GM19193 (cell line): ENCODE results near the gene MPEG1.

Experiments used
- POLR2A ChIP-seq: IDR thresholded peaks from 4 replicates; pipeline ENCODE4 v1.6.1; 2011; ENCODE audit not compliant: insufficient read depth, insufficient read length; ENCODE audit errors: extremely low read depth

Gene MPEG1

GRCh38 chr11:59186130-59186594 is 26.6 kb downstream of the MPEG1 start:
- no peak for TF ChIP-seq POLR2A

DNA sequence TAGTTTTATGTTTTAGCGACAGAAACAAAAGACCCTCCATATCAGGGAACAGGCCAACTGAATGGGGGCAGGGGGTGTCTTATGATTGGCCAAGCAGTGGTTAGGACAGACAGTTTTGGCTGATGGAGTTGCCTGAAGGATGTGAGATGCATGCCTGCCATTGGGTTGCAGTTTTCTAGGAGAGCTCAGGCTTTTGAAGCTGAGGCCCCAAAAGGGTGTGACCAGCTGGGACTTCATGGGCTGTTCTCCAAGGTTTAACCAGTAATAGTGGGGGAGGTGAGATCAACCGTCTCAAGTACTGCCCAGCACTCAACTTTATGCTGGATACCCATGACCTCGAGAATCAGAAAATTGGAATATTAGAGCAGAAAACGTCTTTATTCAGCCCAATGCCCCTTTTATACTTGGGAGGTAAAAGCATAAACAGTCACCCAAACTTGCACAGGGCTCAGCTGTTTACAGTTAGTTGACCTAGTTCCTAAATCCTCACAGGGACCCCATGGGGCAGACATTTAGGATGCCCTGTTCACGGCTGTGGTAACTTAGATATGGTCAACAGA is 27.3 kb downstream of the MPEG1 start:
- TF ChIP-seq POLR2A, result no peak

DNA sequence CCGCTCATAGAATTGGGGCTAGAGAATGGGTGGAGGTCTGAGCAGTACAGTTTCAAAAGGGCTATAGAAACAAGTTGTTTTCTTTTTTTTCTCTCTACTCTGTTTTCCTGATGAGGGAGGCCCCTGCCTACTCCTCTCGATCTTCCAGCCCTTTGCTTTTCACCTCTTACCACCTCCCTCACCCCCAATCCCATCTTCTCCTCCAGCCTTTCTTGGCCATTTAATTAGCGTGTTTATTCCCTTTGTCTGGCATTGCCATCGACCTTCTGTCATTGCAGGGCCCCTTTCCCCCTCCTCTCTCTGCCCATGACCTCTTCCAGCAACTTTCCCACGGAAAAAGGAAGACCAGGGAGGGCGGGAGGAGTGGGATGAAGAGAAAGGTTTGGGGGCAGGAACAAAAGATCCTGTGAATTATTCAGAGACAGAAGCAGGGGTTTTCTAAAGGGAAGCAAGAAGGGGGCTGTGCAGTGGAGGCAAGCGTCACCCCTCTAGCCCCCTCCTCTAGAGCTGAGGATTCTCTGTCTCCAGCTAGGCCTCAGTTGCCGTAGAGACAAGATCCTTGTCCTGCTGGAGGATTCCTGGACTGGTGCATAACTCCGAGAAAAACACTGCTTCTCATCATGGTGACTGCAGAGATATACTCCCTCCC is 27.9 kb downstream of the MPEG1 start:
- no peak for TF ChIP-seq POLR2A

DNA sequence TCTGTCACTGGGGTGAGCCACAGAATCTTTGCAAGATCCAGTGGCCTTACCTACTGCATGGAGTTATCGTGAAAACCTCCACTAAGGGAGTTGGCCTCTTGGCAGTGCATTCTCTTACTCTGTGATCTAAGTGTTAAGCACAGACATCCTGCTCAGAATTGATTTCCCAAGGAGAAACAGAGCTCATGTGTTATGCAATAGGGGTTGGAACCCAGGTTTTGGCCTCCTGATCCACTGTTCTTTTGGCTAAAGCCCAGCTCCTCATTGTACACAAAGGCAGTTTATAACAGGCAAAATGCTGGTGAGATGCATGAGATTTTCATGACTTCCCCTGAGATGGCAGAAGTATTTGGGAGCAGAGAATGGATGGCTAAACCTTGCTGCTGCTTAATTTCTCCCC is 29.0 kb downstream of the MPEG1 start:
- TF ChIP-seq POLR2A, result no peak

GRCh38 chr11:59182457-59183151 is 30.1 kb downstream of the MPEG1 start:
- TF ChIP-seq POLR2A, result no peak

GRCh38 chr11:59181746-59182456 is 30.8 kb downstream of the MPEG1 start:
- no peak for TF ChIP-seq POLR2A

GRCh38 chr11:59180907-59181306 is 31.8 kb downstream of the MPEG1 start:
- TF ChIP-seq POLR2A, result no peak

GRCh38 chr11:59180168-59180776 is 32.5 kb downstream of the MPEG1 start:
- TF ChIP-seq POLR2A, result no peak

- TF ChIP-seq POLR2A, result no peak
Measured at GRCh38 chr11:59179121-59179520, 33.6 kb downstream of the MPEG1 start.

DNA sequence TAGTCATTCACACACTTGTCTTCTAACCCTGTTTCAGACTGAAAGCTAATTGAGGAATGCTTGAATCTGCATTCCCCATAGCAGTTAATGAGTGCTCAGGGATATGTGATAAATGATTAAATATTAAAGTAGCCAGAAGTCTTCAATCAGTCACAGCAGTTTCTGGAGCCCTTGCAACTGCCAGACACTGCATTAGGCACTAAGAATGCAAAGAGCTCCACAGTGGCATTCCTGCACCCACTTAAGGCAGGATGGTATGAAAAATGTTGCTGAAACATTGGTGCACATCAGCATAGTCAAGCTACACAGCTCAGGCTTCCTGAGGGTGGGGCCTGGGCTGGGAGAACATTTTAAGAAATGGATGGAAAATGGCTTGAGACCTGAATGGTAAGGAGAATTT is 34.3 kb downstream of the MPEG1 start:
- TF ChIP-seq POLR2A, result no peak

- TF ChIP-seq POLR2A, result no peak
Measured at GRCh38 chr11:59176330-59176729, 36.4 kb downstream of the MPEG1 start.

GRCh38 chr11:59175091-59175501 is 37.6 kb downstream of the MPEG1 start:
- no peak for TF ChIP-seq POLR2A

DNA sequence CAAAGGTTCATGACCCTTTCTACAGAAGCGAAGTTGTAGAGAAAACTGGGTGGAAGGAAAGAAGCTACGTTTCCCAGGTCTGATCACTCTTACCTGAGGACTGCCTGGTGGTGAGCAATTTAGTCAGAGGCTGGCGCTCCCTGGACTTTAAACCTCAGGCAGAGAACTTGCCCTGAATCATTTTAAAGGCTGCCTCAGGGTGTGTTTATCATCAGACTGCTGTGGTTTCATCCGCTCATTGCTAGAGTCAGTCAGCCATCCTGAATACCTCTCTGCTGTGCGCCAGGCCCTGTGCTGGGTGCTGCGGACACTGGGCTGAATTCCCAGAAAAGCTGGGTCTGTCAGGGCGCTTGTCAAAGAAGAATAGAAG is 38.1 kb downstream of the MPEG1 start:
- TF ChIP-seq POLR2A, result no peak

DNA sequence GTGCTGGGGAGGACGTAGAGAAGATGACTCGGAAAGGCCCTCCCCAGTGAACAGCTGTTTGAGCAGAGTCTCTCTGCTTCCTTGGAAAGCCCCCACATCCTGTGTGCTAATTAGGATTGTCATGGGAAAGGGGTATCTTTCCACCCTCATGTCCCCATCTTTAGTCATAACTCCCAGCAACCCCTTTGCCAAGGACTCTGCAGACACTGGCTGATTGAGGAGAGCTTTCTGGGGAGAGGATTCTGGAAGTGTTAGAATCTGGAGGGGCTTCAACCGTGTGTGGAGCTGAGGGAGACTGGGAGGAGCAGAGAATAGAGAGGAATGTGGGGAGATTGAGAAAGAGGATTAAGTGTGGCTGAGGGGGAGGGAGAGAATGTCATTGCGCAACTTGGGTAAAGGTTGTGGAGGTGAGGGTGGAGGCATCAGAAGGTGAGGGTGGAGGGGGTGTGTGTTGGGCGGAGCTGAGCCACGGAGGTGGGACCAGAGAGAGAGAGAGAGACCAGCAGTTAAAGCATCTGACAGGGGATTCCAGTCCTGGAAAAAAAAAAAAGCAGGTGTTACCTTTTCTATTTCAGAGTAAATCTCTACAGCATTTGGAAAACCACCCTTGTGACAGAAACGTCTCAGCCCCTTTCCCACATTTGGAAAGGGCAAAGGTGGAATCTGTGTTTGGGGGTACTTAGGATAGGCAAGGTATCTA is 38.6 kb downstream of the MPEG1 start:
- no peak for TF ChIP-seq POLR2A
